SK-N-SH (cell line): ENCODE measurements around the gene STRIT1. TPM values are rescaled to one million over a fixed set of nuclear protein-coding genes. Genes with fewer than 3 reads are reported as not detected.
A peak's percentile ranks its signal among the peaks of the same experiment; 100 is the strongest.

Experiments used
- CTCF ChIA-PET: fragments of 300-600, 350-600 bp; formaldehyde crosslinking; extraction: SDS; loops from one replicate; lab custom pipeline; 2021; lab: Yijun Ruan, JAX
- POLR2A ChIA-PET: fragments of 350-600 bp; sonication (Branson Sonifier 250); formaldehyde crosslinking; extraction: SDS; loops from one replicate; lab custom pipeline; 2020; ENCODE audit warnings: antibody characterized with exemption, inconsistent platforms; lab: Yijun Ruan, JAX
- DNase-seq: peaks from one replicate; pipeline ENCODE4 v3.0.0; 2012
- H2AFZ ChIP-seq: fragments of 200-600 bp; sonication (generic); 2 replicates; pipeline ENCODE4 v1.8.1; 2016; ENCODE audit warnings: antibody characterized with exemption, mild to moderate bottlenecking, low read depth
- H3F3A ChIP-seq: fragments of 200-600 bp; sonication (generic); replicated peaks from 2 replicates; pipeline ENCODE3; 2016; ENCODE audit warnings: antibody characterized with exemption, mild to moderate bottlenecking; ENCODE audit not compliant: insufficient read depth
- H3K27ac ChIP-seq, 2 experiments: fragments of 200-500 bp in 1 of 2; fragments of 200-600 bp in 1 of 2; sonication (Bioruptor generic) in 1 of 2; sonication (generic), shearing (Covaris generic) in 1 of 2; 2 replicates each; pipeline versions ENCODE4 v1.5.1 to v1.6.1; 2014 to 2016; ENCODE audit warnings: low read depth in 2 of 2, inconsistent platforms in 1 of 2, low read length in 1 of 2, mild to moderate bottlenecking in 1 of 2, mixed read lengths in 1 of 2
- H3K27me3 ChIP-seq: fragments of 200-600 bp; sonication (generic), shearing (Covaris generic); 2 replicates; pipeline ENCODE4 v1.6.1; 2016; ENCODE audit warnings: mixed run types; ENCODE audit not compliant: insufficient read depth
- H3K36me3 ChIP-seq, 2 experiments: fragments of 200-500 bp in 1 of 2; fragments of 200-600 bp in 1 of 2; sonication (Bioruptor generic) in 1 of 2; sonication (generic) in 1 of 2; replicated peaks in 1 of 2; 2 replicates each; pipeline versions ENCODE3 to v1.5.1; 2014 to 2016; ENCODE audit warnings: low read length in 1 of 2, mild to moderate bottlenecking in 1 of 2; ENCODE audit not compliant: insufficient read depth in 2 of 2, control insufficient read depth in 1 of 2
- H3K4me1 ChIP-seq, 2 experiments: fragments of 200-500 bp in 1 of 2; fragments of 200-600 bp in 1 of 2; sonication (Bioruptor generic) in 1 of 2; sonication (generic), shearing (Covaris generic) in 1 of 2; 2 replicates each; pipeline versions ENCODE4 v1.5.1 to v1.6.1; 2014 to 2016; ENCODE audit warnings: low read depth in 1 of 2, low read length in 1 of 2, mixed run types in 1 of 2; ENCODE audit not compliant: insufficient read depth in 2 of 2, control insufficient read depth in 1 of 2
- H3K4me2 ChIP-seq: fragments of 200-600 bp; sonication (generic), shearing (Covaris generic); 2 replicates; pipeline ENCODE4 v1.6.1; 2017; ENCODE audit warnings: mixed run types
- H3K4me3 ChIP-seq, 2 experiments: fragments of 200-500 bp in 1 of 2; fragments of 200-600 bp in 1 of 2; sonication (Bioruptor generic) in 1 of 2; sonication (generic), shearing (Covaris generic) in 1 of 2; 2 replicates each; pipeline versions ENCODE4 v1.5.1 to v1.8.1; 2014 to 2016; ENCODE audit warnings: low read depth in 2 of 2, inconsistent platforms in 1 of 2, low read length in 1 of 2, mild to moderate bottlenecking in 1 of 2, mixed read lengths in 1 of 2, moderate library complexity in 1 of 2
- H3K79me2 ChIP-seq: fragments of 200-600 bp; sonication (generic); 2 replicates; pipeline ENCODE4 v1.8.1; 2017; ENCODE audit warnings: mild to moderate bottlenecking; ENCODE audit not compliant: insufficient read depth
- H3K9ac ChIP-seq: fragments of 200-600 bp; sonication (generic); 2 replicates; pipeline ENCODE4 v1.6.1; 2017; ENCODE audit warnings: mixed run types
- H3K9me2 ChIP-seq: fragments of 200-600 bp; sonication (generic); 2 replicates; pipeline ENCODE4 v1.6.1; 2017; ENCODE audit warnings: mixed run types
- H3K9me3 ChIP-seq: fragments of 200-600 bp; sonication (generic); 2 replicates; pipeline ENCODE4 v1.6.1; 2017; ENCODE audit warnings: mixed run types, mild to moderate bottlenecking, moderate library complexity
- H4K20me1 ChIP-seq: fragments of 200-600 bp; sonication (generic); 2 replicates; pipeline ENCODE4 v1.6.1; 2017; ENCODE audit warnings: mild to moderate bottlenecking, mixed run types; ENCODE audit not compliant: insufficient read depth
- EZH2phosphoT487 ChIP-seq: fragments of 200-600 bp; sonication (generic); IDR thresholded peaks from 2 replicates; pipeline ENCODE4 v1.6.1; 2017; ENCODE audit warnings: low read depth, mixed run types, mild to moderate bottlenecking, antibody characterized with exemption, moderate library complexity, borderline replicate concordance
- FOSL2 ChIP-seq: IDR thresholded peaks from 2 replicates; pipeline ENCODE4 v1.4.0; 2012; ENCODE audit warnings: low read depth, mild to moderate bottlenecking, moderate library complexity, borderline replicate concordance
- GABPA ChIP-seq: IDR thresholded peaks from 2 replicates; pipeline ENCODE4 v1.4.0; 2012; ENCODE audit warnings: low read depth, mild to moderate bottlenecking
- JUND ChIP-seq: IDR thresholded peaks from 2 replicates; pipeline ENCODE4 v1.4.0; 2012
- MXI1 ChIP-seq: IDR thresholded peaks from 2 replicates; pipeline ENCODE4 v1.6.1; 2012; ENCODE audit warnings: mild to moderate bottlenecking, low read depth, low read length, improper control_type of control experiment
- NFIC ChIP-seq: IDR thresholded peaks from 2 replicates; pipeline ENCODE4 v1.4.0; 2012; ENCODE audit warnings: borderline replicate concordance
- TAF1 ChIP-seq: IDR thresholded peaks from 2 replicates; pipeline ENCODE4 v1.6.1; 2012; ENCODE audit warnings: low read depth, mild to moderate bottlenecking, low read length, moderate library complexity, borderline replicate concordance
- TCF12 ChIP-seq: IDR thresholded peaks from 2 replicates; pipeline ENCODE4 v1.4.0; 2012
- WGBS: methylation state at CpG from one replicate; pipeline ENCODE4 v1.1.6; 2017; ENCODE audit warnings: low lambda C conversion rate; 5-methylcytosine and 5-hydroxymethylcytosine counted together
- polyA plus RNA-seq, 3 experiments: library from polyadenylated mRNA; depleted of rRNA; stranded (reverse); fragments of >200 nt; gene quantifications; 2 replicates each; pipeline ENCODE4 v1.2.3, GENCODE V29; 2012
- TF ChIP-seq, protein P1 (sequence below): IDR thresholded peaks from 2 replicates; pipeline ENCODE4; 2012
- TF ChIP-seq, protein P2 (sequence below): fragments of 150-350 bp; IDR thresholded peaks from 2 replicates; pipeline ENCODE4 v1.6.1; 2016; ENCODE audit warnings: mild to moderate bottlenecking, low read depth, low read length
- TF ChIP-seq, protein P3 (sequence below): IDR thresholded peaks from 2 replicates; pipeline ENCODE4 v1.4.0; 2012; ENCODE audit warnings: low read depth
- TF ChIP-seq, protein P4 (sequence below): IDR thresholded peaks from 2 replicates; pipeline ENCODE4 v1.4.0; 2012; ENCODE audit warnings: low read depth, borderline replicate concordance

STRIT1 gene
- polyA plus RNA-seq, 1 of the 3 experiments (the other 2 are of a cell fraction), result not detected

DNA sequence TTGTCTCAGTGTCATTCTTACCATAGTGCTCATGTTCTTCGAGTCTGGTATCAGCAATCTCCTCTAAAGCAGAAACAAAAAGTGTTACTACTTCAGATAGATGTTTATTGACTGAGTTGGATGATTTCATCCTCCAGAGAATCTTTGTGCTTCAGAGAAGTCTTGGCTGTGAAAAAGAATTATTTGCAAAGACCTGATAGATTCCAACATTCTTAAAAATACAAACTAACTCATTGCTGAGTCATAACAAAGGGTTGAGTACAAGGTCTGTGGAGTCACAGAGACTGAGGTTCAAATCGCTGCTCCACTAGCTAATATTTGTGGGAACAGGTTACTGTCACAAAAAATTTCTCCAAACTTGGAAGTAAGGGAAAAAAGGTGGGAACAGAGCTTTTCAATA lies 9.0 kb upstream of the STRIT1 start:
- H3K4me3 ChIP-seq, result no peak overlapping the region
- H3K4me2 ChIP-seq, result no peak overlapping the region
- no peaks in the 10 kb centered on the region for H3K4me1 ChIP-seq
- H3F3A ChIP-seq, result no peaks in the 10 kb centered on the region
- peaks cover 0 to 3% of the 10 kb centered on the region in 2 experiments for H3K36me3 ChIP-seq
- CTCF ChIA-PET, result no interaction called here
- no peak overlapping the region for H2AFZ ChIP-seq
- no peaks in the 10 kb centered on the region for H3K27me3 ChIP-seq
- 39% methylated on average over 2 of the region's 2 CpGs for WGBS
- DNase-seq, result no peak
- 0 out of 2 replicates have a peak, but pooled peaks cover 10% of the 10 kb centered on the region for H3K9me3 ChIP-seq
- H4K20me1 ChIP-seq, result no peaks in the 10 kb centered on the region
- TF ChIP-seq, protein P1, sequence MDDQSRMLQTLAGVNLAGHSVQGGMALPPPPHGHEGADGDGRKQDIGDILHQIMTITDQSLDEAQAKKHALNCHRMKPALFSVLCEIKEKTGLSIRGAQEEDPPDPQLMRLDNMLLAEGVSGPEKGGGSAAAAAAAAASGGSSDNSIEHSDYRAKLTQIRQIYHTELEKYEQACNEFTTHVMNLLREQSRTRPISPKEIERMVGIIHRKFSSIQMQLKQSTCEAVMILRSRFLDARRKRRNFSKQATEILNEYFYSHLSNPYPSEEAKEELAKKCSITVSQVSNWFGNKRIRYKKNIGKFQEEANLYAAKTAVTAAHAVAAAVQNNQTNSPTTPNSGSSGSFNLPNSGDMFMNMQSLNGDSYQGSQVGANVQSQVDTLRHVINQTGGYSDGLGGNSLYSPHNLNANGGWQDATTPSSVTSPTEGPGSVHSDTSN, result no peak
- TF ChIP-seq TCF12, result peak; percentile 5; the same call in 1 of the 2 replicates
- TF ChIP-seq, protein P2, sequence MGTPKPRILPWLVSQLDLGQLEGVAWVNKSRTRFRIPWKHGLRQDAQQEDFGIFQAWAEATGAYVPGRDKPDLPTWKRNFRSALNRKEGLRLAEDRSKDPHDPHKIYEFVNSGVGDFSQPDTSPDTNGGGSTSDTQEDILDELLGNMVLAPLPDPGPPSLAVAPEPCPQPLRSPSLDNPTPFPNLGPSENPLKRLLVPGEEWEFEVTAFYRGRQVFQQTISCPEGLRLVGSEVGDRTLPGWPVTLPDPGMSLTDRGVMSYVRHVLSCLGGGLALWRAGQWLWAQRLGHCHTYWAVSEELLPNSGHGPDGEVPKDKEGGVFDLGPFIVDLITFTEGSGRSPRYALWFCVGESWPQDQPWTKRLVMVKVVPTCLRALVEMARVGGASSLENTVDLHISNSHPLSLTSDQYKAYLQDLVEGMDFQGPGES, result no peak
- TF ChIP-seq FOSL2, result 0 out of 2 replicates have a peak, but pooled peaks have one; percentile 44
- TF ChIP-seq EZH2phosphoT487, result no peak
- TF ChIP-seq GABPA, result no peak
- TF ChIP-seq, protein P3, sequence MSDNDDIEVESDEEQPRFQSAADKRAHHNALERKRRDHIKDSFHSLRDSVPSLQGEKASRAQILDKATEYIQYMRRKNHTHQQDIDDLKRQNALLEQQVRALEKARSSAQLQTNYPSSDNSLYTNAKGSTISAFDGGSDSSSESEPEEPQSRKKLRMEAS, result no peak
- TF ChIP-seq MXI1, result no peak
- TF ChIP-seq, protein P4, sequence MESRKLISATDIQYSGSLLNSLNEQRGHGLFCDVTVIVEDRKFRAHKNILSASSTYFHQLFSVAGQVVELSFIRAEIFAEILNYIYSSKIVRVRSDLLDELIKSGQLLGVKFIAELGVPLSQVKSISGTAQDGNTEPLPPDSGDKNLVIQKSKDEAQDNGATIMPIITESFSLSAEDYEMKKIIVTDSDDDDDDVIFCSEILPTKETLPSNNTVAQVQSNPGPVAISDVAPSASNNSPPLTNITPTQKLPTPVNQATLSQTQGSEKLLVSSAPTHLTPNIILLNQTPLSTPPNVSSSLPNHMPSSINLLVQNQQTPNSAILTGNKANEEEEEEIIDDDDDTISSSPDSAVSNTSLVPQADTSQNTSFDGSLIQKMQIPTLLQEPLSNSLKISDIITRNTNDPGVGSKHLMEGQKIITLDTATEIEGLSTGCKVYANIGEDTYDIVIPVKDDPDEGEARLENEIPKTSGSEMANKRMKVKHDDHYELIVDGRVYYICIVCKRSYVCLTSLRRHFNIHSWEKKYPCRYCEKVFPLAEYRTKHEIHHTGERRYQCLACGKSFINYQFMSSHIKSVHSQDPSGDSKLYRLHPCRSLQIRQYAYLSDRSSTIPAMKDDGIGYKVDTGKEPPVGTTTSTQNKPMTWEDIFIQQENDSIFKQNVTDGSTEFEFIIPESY, result no peak
- no peaks in the 10 kb centered on the region for H3K9me2 ChIP-seq
- H3K9ac ChIP-seq, result no peak overlapping the region
- POLR2A ChIA-PET, result no interaction called here
- no peaks in the 10 kb centered on the region for H3K79me2 ChIP-seq
- H3K27ac ChIP-seq, result no peak overlapping the region

DNA sequence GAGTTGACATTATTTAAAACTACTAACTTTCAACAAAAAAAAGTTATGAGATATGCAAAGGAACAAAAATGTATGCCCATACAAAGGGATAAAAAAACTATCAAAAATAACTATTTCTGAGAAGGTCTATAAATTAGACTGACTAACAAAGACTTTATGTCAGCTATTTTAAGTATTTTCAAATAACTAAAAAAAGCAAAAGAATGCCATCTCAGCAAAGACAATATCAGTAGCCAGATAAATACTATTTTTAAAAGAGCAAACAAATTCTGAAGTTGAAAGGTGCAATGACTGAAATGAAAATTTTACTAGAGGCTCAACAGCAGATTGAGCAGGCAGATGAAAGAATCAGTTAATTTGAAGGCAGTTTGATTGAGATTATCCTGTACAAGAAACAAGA lies 3.6 kb upstream of the STRIT1 start:
- Histone ChIP-seq H4K20me1 (no peaks in the 10 kb centered on the region), H3K4me1 (no peaks in the 10 kb centered on the region)
- DNase-seq, result no peak
- no peak for TF ChIP-seq NFIC
- TF ChIP-seq EZH2phosphoT487, result no peak
- no peak for TF ChIP-seq TAF1
- TF ChIP-seq, protein P1, result no peak
- TF ChIP-seq JUND, result no peak
- TF ChIP-seq, all 33 proteins: peak for 0
- H3K4me3 ChIP-seq, result no peak overlapping the region
- H3K27ac ChIP-seq, result no peak overlapping the region
- H2AFZ ChIP-seq, result no peak overlapping the region
- H3K9ac ChIP-seq, result no peak overlapping the region
- peaks cover 0 to 3% of the 10 kb centered on the region in 2 experiments for H3K36me3 ChIP-seq
- peaks cover 22% of the 10 kb centered on the region for H3K9me3 ChIP-seq
- no peaks in the 10 kb centered on the region for H3K9me2 ChIP-seq
- no peak overlapping the region for H3K4me2 ChIP-seq
- CTCF ChIA-PET, result interaction anchor here (0.6 kb wide), 1 partner anchor 341 kb away, joined by 3 read pairs; no protein-coding TSS in a partner anchor
- no peaks in the 10 kb centered on the region for H3K27me3 ChIP-seq
- POLR2A ChIA-PET, result no interaction called here
- H3K79me2 ChIP-seq, result no peaks in the 10 kb centered on the region
- no peaks in the 10 kb centered on the region for H3F3A ChIP-seq
